ENCODE data around the gene OSER1. TPM values are rescaled to one million over a fixed set of nuclear protein-coding genes. Genes with fewer than 3 reads are reported as not detected.

The OSER1 gene
- total and polyA plus RNA-seq, 9 of the 15 experiments (the other 6 are each of a cell fraction or from before 2014, with no cell fraction given): 15.5 to 57.3 (median 19.9) TPM

GRCh38 chr20:44211177-44212039, 837 bp upstream of the OSER1 start (continued):
- TF ChIP-seq ZNF561 (CRISPR knock-in tag; conservative IDR thresholded peaks at IDR 0.05) (no peak), SREBF2 (CRISPR knock-in tag; IDR thresholded peaks at IDR 0.05) (no peak), GABPB1 (CRISPR knock-in tag; IDR thresholded peaks at IDR 0.05) (no peak), E2F5 (CRISPR knock-in tag; IDR thresholded peaks at IDR 0.05) (no peak), TAF7 (tag; IDR thresholded peaks at IDR 0.05) (peak; percentile 30; the same call in 1 of the 2 replicates), ADNP (tag; IDR thresholded peaks at IDR 0.05) (no peak), E2F6 (IDR thresholded peaks at IDR 0.05; ENCODE audit: borderline replicate concordance in 1 of 2, extremely low read depth in 1 of 2, insufficient read depth in 1 of 2, insufficient read length in 1 of 2, low read depth in 1 of 2, low read length in 1 of 2, poor library complexity in 1 of 2, severe bottlenecking in 1 of 2) (peak in 1 of 2 experiments; percentile 28), HNRNPK (IDR thresholded peaks at IDR 0.05; ENCODE audit: low read depth, low read length, poor library complexity, severe bottlenecking) (no peak), ZNF766 (CRISPR knock-in tag; conservative IDR thresholded peaks at IDR 0.05) (no peak), SMARCA4 (IDR thresholded peaks at IDR 0.05) (peak; percentile 54; the same call in 1 of the 2 replicates), GTF2A2 (tag; IDR thresholded peaks at IDR 0.05) (no peak), HLTF (IDR thresholded peaks at IDR 0.05) (0 out of 2 replicates have a peak, but pooled peaks have one; percentile 70), ZNF696 (CRISPR knock-in tag; conservative IDR thresholded peaks at IDR 0.05) (no peak), SNAPC5 (CRISPR knock-in tag; IDR thresholded peaks at IDR 0.05) (no peak), ZBTB26 (CRISPR knock-in tag; IDR thresholded peaks at IDR 0.05) (0 out of 2 replicates have a peak, but pooled peaks have one; percentile 28), ELF1 (tag; IDR thresholded peaks at IDR 0.05) (no peak), GTF2F1 (IDR thresholded peaks at IDR 0.05; ENCODE audit: low read depth, low read length) (no peak)
